Sigmoid colon (tissue), 7 donors: Measurements from ENCODE around the gene SYNDIG1. TPM values are rescaled to one million over a fixed set of nuclear protein-coding genes. Genes with fewer than 3 reads are reported as not detected.

ENCODE experiments used
- DNase-seq: peaks from one replicate; pipeline ENCODE4 v3.0.0-alpha.2; 2019
- H3K27ac ChIP-seq, 4 donors: fragments of 200-600 bp; sonication (generic); one replicate each; pipeline ENCODE4 v1.5.1; 2016 to 2019; ENCODE audit warnings: mild to moderate bottlenecking in 1 of 4
- H3K27me3 ChIP-seq, 3 donors: fragments of 200-600 bp; sonication (generic); one replicate each; pipeline ENCODE4 v1.5.1; 2019; ENCODE audit warnings: mild to moderate bottlenecking in 1 of 3
- H3K36me3 ChIP-seq, 4 donors: fragments of 200-600 bp; sonication (generic); one replicate each; pipeline ENCODE4 v1.5.1; 2016 to 2019
- H3K4me1 ChIP-seq, 4 donors: fragments of 200-600 bp; sonication (generic); one replicate each; pipeline ENCODE4 v1.5.1; 2017 to 2019
- H3K4me3 ChIP-seq, 4 donors: fragments of 200-600 bp; sonication (generic); one replicate each; pipeline ENCODE4 v1.5.1; 2017 to 2019; ENCODE audit warnings: mild to moderate bottlenecking in 2 of 4, moderate library complexity in 1 of 4
- H3K9me3 ChIP-seq, 4 donors: fragments of 200-600 bp in 3 of 4; sonication (generic) in 3 of 4; one replicate each; pipeline versions ENCODE4 v1.5.1 to v1.6.1; 2013 to 2019
- EP300 ChIP-seq, 4 donors: sonication (generic); formaldehyde crosslinking; IDR thresholded peaks; one replicate each; pipeline ENCODE4 v1.6.1; 2017; ENCODE audit warnings: antibody characterized with exemption in 4 of 4
- POLR2A ChIP-seq, 2 donors: fragments of 450-650 bp; IDR thresholded peaks; one replicate each; pipeline ENCODE4 v1.6.1; 2016; ENCODE audit warnings: antibody characterized with exemption in 2 of 2, mild to moderate bottlenecking in 2 of 2, moderate library complexity in 2 of 2
- POLR2AphosphoS5 ChIP-seq, 4 donors: sonication (generic); formaldehyde crosslinking; IDR thresholded peaks; one replicate each; pipeline ENCODE4 v1.6.1; 2017; ENCODE audit warnings: antibody characterized with exemption in 4 of 4
- WGBS, 2 donors: extraction: QIAGEN DNeasy Blood & Tissue Kit; methylation state at CpG; one replicate each; pipeline ENCODE4 v1.1.7; 2013; 5-methylcytosine and 5-hydroxymethylcytosine counted together
- intact Hi-C: fragments of 100-400 bp; cut with DNase I; formaldehyde crosslinking; loops from one replicate; pipeline ENCODE4 v1.15.1; 2023
- polyA plus RNA-seq, 3 donors: library from polyadenylated mRNA; stranded (reverse); fragments of 200-250 nt; gene quantifications; one replicate each; pipeline ENCODE4 v1.2.3, GENCODE V29; 2013
- total RNA-seq, 4 donors: library from RNA; depleted of rRNA; stranded (reverse); fragments of >200 nt; gene quantifications; one replicate each; pipeline ENCODE4 v1.1.0, GENCODE V29; 2016
- TF ChIP-seq, protein P1 (sequence below), 4 experiments: fragments of 450-650 bp in 3 of 4; fragments of 200-600 bp in 1 of 4; IDR thresholded peaks; one replicate each; pipeline ENCODE4 v1.5.1; 2016 to 2019; ENCODE audit warnings: antibody characterized with exemption in 4 of 4, mild to moderate bottlenecking in 3 of 4, moderate library complexity in 2 of 4
- donor health status: healthy with polysubstance abuse.
- donor health status: Bipolar disorder and iron deficiency.
- donor health status: healthy.

SYNDIG1 gene
- total and polyA plus RNA-seq, 7 donors = 0.16 to 0.69 (median 0.36) TPM; not detected in 2

GRCh38 chr20:24651171-24651975 lies 181.9 kb downstream of the SYNDIG1 start:
- WGBS, 2 donors = 46 to 65% methylated on average over 7 of the region's 7 CpGs
- no peak overlapping the region for H3K27ac ChIP-seq
- no peak overlapping the region for H3K4me3 ChIP-seq
- intact Hi-C loops = loop anchor here (10.0 kb wide), 1 partner anchor 63 kb away; no protein-coding TSS in a partner anchor
- TF ChIP-seq POLR2A (IDR thresholded peaks at IDR 0.05) (no peak), POLR2AphosphoS5 (IDR thresholded peaks at IDR 0.05) (no peak), EP300 (IDR thresholded peaks at IDR 0.05) (no peak)
- TF ChIP-seq, protein P1, sequence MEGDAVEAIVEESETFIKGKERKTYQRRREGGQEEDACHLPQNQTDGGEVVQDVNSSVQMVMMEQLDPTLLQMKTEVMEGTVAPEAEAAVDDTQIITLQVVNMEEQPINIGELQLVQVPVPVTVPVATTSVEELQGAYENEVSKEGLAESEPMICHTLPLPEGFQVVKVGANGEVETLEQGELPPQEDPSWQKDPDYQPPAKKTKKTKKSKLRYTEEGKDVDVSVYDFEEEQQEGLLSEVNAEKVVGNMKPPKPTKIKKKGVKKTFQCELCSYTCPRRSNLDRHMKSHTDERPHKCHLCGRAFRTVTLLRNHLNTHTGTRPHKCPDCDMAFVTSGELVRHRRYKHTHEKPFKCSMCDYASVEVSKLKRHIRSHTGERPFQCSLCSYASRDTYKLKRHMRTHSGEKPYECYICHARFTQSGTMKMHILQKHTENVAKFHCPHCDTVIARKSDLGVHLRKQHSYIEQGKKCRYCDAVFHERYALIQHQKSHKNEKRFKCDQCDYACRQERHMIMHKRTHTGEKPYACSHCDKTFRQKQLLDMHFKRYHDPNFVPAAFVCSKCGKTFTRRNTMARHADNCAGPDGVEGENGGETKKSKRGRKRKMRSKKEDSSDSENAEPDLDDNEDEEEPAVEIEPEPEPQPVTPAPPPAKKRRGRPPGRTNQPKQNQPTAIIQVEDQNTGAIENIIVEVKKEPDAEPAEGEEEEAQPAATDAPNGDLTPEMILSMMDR (IDR thresholded peaks at IDR 0.05) = no peak
- peak; percentile 38 for DNase-seq
- H3K27me3 ChIP-seq = no peaks in the 10 kb centered on the region
- peaks cover 0 to 9% (median 0%) of the 10 kb centered on the region in 4 donors for H3K4me1 ChIP-seq
- no peaks in the 10 kb centered on the region for H3K9me3 ChIP-seq
- no peaks in the 10 kb centered on the region for H3K36me3 ChIP-seq

DNA sequence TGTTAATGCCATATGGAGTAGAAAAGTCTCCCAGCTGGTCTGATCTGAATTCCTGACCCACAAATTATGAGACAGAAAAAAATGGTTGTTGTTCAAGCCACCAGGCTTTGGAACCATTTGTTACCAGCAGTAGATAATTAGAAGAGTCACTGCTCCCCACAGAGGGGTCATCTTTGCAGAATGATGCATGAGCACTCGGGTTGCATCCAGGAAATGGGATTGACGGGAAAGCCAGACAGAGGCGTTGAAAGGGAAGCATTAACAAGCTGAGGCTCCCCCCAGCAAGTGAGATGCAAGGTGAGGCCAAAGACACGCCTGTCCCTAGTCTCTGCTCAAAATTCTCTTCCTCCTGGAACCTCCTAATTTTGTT lies 182.5 kb downstream of the SYNDIG1 start:
- DNase-seq = no peak
- no peak for TF ChIP-seq POLR2AphosphoS5 (IDR thresholded peaks at IDR 0.05)
- TF ChIP-seq POLR2A (IDR thresholded peaks at IDR 0.05) = no peak
- no peak for TF ChIP-seq EP300 (IDR thresholded peaks at IDR 0.05)
- TF ChIP-seq, protein P1 (IDR thresholded peaks at IDR 0.05) = no peak
- Histone ChIP-seq H3K27ac (no peak overlapping the region), H3K36me3 (no peaks in the 10 kb centered on the region), H3K27me3 (no peaks in the 10 kb centered on the region), H3K4me1 (peaks cover 0 to 9% (median 0%) of the 10 kb centered on the region in 4 donors), H3K9me3 (no peaks in the 10 kb centered on the region), H3K4me3 (no peak overlapping the region)
- 80 to 85% methylated on average over 4 of the region's 4 CpGs for WGBS, 2 donors
- intact Hi-C loops = loop anchor here (10.0 kb wide), 1 partner anchor 63 kb away; no protein-coding TSS in a partner anchor

DNA sequence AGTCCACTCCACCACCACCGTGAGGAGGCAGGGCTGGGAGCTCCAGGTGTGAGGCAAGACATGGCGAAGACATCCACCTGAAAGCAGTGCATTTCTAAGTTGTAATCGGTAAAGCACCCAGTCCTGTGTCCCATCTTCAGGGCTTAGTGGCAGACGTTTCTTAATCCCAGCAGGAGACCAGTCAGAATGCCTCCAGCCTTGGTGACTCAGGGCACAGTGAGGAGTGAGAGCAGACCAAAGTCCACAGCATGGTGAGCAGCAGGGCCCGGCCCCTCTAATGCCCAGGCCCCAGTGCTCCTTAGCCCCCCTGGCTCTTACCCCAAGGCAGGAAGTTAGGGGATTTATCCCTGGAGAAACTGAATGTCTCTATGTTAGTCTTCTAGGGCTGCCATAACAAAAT lies 183.9 kb downstream of the SYNDIG1 start:
- 68 to 83% methylated on average over 5 of the region's 5 CpGs for WGBS, 2 donors
- H3K27me3 ChIP-seq = no peaks in the 10 kb centered on the region
- no peak overlapping the region for H3K4me3 ChIP-seq
- peaks cover 0 to 9% (median 0%) of the 10 kb centered on the region in 4 donors for H3K4me1 ChIP-seq
- H3K9me3 ChIP-seq = no peaks in the 10 kb centered on the region
- no peaks in the 10 kb centered on the region for H3K36me3 ChIP-seq
- TF ChIP-seq, protein P1 (IDR thresholded peaks at IDR 0.05) = no peak
- no peak for TF ChIP-seq POLR2AphosphoS5 (IDR thresholded peaks at IDR 0.05)
- no peak for TF ChIP-seq POLR2A (IDR thresholded peaks at IDR 0.05)
- peak; percentile 17 for DNase-seq
- intact Hi-C loops = loop anchor here (10.0 kb wide), 1 partner anchor 61 kb away; no protein-coding TSS in a partner anchor
- H3K27ac ChIP-seq = no peak overlapping the region

DNA sequence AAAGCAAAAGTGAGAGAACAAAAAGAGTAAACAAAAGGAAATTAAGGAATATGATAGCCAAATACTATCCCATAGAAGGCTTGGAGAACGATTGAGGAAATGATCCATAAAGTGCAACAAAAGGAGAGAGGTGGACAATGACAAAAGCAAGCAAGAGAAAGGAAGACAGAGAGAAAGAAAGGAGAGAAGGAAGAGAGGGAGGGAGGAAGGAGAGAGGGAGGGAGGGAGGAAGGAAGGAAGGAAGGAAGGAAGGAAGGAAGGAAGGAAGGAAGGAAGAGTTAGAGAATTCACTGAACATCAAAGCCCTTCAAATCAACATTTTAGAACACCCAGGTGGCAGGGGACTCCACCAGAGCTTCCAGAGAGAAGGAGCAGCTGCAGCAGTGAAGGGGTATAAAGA lies 185.0 kb downstream of the SYNDIG1 start:
- Histone ChIP-seq H3K9me3 (no peaks in the 10 kb centered on the region), H3K36me3 (no peaks in the 10 kb centered on the region), H3K27ac (no peak overlapping the region), H3K4me3 (no peak overlapping the region), H3K27me3 (no peaks in the 10 kb centered on the region), H3K4me1 (peaks cover 0 to 9% (median 0%) of the 10 kb centered on the region in 4 donors)
- WGBS, 2 donors = 11 to 48% methylated on average over 1 of the region's 1 CpG
- TF ChIP-seq, protein P1 (IDR thresholded peaks at IDR 0.05) = no peak
- no peak for TF ChIP-seq POLR2AphosphoS5 (IDR thresholded peaks at IDR 0.05)
- no peak for TF ChIP-seq POLR2A (IDR thresholded peaks at IDR 0.05)
- no peak for TF ChIP-seq EP300 (IDR thresholded peaks at IDR 0.05)
- intact Hi-C loops = loop anchor here (10.0 kb wide), 1 partner anchor 60 kb away; no protein-coding TSS in a partner anchor
- no peak for DNase-seq
